Gastrocnemius medialis (tissue), 4 donors: ENCODE measurements around the gene SESN3.

ENCODE experiments used
- CTCF ChIP-seq, 5 experiments: fragments of 450-650 bp in 3 of 5; fragments of 200-600 bp in 2 of 5; sonication (generic) in 2 of 5; IDR thresholded peaks in 4 of 5; conservative IDR thresholded peaks in 1 of 5; 1 replicate in 4 of 5; 2 replicates in 1 of 5; pipeline ENCODE4 v1.5.1; 2016 to 2019; ENCODE audit warnings: antibody characterized with exemption in 5 of 5, mild to moderate bottlenecking in 3 of 5, moderate library complexity in 3 of 5
- POLR2A ChIP-seq, 2 donors: fragments of 450-650 bp; IDR thresholded peaks; one replicate each; pipeline ENCODE4 v1.6.1; 2017; ENCODE audit warnings: antibody characterized with exemption in 2 of 2, mild to moderate bottlenecking in 2 of 2, moderate library complexity in 2 of 2

DNA sequence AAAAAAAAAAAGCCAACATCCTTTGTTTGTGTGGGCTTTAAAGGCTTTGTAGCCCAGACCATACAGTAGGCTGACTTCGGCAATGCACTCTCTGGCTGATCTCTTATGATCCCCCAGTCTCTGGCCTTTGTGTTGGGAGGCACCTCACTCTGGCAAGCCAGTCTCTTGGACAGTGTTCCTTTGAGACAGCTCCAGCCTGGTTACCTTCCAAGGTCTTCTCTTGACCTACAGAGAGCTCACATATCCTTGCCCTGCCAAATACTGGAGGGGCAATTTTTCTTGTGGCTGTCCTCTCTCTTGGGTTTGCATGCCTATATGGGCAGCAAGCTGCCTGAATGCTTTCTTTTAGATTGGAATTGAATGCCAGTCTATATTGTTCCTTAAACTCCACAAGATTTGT lies 69.8 kb downstream of the SESN3 start:
- TF ChIP-seq CTCF (IDR thresholded peaks at IDR 0.05 in 4 of 5, conservative IDR thresholded peaks at IDR 0.05 in 1 of 5) = no peak
- TF ChIP-seq POLR2A (IDR thresholded peaks at IDR 0.05) = no peak
